GM15510 (cell line): Measurements from ENCODE around the gene PLEKHJ1.

Experiments used
- POLR2A ChIP-seq: IDR thresholded peaks from 3 replicates; pipeline ENCODE4 v1.6.1; 2011; ENCODE audit warnings: borderline replicate concordance; ENCODE audit not compliant: insufficient read length; ENCODE audit errors: extremely low read depth

The PLEKHJ1 gene

DNA sequence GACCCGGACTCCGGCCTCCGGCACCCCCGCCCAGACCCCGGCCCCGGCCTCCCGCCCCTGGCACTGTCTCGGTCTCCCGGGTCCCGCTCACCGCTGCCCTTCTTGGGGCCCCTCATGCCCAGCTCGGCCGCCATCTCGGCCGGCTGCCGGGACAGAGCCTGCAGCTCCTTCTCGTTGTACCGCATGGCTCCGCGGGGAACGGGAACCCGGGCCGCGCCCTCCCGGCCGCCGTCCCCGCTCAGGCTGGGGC is 140 bp downstream of the PLEKHJ1 start:
- TF ChIP-seq POLR2A: peak; percentile 80

DNA sequence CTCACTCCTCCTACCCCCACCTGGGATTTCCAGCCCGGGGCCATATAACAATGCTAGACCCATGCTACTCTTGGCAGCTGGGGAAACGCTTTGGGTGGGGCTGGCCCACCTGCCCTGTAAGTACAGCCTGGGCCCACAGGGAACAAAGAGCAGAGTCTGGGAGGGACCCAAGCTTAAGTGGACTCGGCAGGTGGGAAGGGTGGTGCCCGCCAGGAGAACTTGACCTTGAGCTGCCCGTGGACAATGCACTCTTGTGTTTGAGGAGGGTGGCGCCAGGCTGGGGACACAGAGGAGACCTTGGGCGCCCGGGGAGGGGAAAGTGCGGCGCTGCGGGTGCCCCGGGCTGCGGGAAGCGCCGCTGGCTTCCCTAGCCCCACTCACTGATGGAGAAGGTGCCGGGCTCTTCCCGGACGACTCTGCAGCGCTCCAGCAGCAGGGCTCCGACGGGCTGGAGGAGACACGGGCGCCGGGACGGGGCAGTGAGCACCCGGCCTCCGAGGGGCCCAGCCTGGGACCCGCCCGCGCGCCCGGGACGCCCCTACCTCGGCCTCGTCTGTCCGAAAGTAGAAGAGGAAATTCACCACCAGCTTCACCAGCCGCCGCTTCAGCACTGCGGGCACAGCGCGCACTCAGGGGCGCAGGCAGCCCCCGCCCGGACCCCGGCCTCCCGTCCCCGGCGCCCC is 607 bp downstream of the PLEKHJ1 start:
- TF ChIP-seq POLR2A: no peak

DNA sequence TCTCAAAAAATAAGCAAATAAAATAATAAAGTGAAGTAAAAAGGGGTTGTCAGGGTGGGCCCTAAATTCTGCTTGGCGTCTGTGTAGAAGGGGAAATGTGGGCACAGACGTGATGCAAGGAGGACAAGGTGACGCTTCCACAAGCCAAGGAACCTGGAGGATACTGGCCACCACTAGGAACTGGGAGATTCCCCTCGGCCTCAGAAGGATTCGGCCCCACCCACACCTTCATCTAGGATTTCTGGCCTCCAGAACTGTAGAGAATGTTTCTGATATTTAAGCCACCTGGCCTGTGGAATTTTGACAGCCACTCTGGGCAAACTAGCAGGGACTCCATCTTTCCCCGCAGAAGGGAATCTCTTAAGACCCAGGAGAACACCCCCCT is 1.1 kb downstream of the PLEKHJ1 start:
- no peak for TF ChIP-seq POLR2A

DNA sequence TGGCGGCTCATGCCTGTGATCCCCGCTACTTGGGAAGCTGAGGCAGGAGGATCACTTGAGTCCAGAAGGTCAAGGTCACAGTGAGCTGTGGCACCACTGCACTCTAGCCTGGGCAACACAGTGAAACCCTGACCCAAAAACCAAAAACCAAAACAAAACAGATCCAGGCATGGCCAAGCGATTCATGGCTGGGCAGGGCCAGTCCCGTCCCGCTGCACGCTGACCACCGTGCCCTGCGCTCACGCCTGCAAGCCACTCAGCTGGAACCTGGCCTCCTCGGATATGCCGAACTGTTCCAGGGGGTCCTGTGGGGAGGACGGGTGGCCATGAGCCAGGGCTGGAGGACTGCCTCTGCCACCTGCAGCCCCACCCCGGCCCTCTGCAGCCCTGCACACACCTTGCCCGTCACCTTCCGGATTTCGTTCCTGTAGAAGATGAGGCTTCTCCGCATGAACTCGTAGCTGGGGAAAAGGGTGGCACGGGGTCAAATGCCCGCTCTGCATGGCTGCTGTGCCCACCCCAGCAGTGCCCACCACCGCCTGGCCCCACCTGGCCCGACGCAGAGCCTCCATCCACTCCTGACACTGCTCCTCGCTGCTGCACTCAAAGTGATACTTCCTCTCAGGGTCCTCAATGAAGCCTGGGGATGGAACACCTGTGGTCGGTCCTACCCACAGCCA is 2.4 kb downstream of the PLEKHJ1 start:
- no peak for TF ChIP-seq POLR2A

DNA sequence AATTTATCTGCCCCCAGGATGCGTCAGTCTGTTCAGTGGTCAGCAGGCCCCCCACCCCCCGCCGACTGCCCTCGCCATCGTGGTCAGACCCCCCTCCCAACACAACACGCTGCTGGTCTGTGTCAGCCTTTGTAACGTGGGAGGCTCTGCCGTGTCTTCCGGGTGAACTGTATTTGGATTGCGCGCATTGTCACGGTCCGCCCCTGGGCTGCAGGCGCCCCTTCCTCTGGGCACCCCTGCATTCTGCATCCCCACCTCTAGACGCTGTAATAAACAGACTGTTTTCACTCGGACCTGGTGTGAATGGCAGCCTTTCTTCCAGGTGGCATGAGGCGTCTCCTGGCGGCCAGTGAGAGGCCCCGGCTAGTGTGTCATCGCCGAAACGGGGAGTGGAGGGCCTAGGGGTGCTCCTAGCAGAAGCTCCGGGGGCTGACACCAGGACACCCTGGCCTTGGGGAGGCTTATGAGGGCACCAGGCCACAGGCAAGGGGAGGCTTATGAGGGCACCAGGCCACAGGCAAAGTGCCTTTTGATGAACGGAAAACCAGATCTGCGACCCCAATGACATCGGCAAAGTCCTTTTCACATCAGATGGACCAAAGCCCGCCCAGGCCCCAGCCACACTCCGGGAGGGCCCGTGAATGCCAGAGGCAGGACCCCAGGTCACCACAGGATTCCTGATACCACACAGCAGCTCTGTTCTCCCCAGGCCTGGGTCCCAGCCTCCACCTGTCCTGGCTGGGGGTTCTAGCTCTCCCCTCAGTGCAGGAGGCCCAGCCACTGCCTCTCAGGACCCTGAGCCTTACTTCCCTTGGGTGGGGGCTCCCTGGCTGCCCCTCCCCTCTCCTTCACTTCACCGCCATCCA is 3.6 kb downstream of the PLEKHJ1 start:
- no peak for TF ChIP-seq POLR2A

DNA sequence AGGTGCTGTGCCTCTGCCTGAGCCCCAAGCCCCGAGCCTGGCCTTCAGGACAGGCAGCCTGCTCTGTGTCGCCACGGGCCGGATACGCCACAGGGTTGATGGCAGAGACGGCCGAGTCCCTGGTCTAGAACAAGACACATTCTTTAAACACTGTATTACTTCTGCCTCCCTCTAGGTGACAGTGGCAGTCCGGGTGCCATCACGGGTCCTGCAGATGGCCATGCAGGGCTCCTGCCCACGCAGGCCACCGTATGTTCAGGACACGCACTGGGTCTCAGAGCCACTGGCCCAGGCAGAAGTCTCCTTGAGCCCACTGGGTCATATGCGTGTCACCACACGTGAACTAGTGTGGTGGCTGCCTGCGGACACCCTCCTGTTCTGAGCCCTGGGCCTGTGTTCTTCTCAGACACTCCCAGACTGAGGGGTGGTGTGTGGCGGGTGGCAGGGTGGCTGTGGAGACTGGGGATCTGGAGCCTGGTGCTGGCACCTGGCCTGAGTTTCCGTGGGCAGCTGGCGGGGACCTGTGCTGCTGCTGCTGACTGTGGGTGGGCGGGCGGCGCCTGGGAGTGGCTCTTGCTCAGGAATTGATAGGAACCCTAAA is 4.4 kb downstream of the PLEKHJ1 start:
- peak; percentile 17 for TF ChIP-seq POLR2A

DNA sequence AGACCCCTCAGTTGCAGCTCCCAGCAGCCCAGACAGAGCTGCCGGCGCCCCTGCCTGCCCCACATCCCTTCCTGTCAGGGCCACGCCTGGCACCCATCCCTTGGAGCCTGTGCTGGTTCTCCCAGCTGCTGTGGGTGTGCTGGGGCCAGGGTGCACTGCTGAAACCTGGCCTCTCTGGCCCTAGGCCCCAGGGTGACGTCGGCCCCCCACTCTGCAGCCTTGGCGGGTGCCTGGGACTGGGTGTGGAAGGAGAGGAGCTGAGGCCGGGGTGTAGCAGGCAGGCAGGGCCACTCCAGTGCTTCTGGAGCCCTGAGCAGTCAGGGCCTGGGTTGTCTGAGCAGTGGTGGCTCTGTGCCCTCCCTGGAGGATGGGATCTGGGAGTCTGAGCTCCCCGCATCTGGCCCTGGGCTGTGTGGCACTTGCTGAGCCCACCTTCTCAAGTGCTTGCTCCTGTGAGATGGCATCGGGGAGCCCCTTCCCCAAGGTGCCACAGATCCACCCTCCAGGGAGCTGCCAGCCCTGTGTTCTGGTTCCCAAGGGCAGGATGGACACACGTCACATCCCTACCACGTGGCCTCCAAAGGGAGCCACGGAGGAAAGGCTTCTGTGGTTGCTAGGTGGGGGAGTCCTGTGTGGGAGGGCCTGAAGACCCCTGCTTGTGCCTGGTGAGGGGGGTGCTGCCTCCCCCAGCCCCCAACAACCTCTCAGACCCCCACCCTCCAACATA is 5.2 kb downstream of the PLEKHJ1 start:
- TF ChIP-seq POLR2A: no peak

DNA sequence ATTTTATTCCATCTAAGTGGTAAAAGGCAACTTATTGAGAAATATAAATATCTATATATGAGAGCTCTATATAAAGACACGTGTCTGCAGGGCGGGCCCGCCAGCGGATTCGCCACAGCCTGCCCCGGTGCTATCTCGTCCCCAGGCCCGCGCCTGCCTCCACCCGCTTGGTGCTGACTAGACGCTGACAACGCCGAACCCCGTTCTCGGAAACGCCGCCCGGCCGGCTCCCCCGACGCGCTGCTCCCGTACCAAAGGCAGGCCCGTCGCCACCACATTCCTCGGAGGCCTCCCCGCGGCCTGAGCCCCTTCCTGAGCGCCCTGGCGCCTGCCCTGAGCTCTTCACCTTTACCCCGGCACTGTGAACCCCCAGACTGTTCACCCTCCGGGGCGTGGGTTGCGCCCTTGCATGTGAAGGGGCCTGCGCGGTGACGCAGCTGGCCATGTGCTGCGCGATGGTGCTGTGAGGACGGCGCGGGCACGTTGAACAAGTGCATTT is 6.0 kb downstream of the PLEKHJ1 start:
- TF ChIP-seq POLR2A: no peak

DNA sequence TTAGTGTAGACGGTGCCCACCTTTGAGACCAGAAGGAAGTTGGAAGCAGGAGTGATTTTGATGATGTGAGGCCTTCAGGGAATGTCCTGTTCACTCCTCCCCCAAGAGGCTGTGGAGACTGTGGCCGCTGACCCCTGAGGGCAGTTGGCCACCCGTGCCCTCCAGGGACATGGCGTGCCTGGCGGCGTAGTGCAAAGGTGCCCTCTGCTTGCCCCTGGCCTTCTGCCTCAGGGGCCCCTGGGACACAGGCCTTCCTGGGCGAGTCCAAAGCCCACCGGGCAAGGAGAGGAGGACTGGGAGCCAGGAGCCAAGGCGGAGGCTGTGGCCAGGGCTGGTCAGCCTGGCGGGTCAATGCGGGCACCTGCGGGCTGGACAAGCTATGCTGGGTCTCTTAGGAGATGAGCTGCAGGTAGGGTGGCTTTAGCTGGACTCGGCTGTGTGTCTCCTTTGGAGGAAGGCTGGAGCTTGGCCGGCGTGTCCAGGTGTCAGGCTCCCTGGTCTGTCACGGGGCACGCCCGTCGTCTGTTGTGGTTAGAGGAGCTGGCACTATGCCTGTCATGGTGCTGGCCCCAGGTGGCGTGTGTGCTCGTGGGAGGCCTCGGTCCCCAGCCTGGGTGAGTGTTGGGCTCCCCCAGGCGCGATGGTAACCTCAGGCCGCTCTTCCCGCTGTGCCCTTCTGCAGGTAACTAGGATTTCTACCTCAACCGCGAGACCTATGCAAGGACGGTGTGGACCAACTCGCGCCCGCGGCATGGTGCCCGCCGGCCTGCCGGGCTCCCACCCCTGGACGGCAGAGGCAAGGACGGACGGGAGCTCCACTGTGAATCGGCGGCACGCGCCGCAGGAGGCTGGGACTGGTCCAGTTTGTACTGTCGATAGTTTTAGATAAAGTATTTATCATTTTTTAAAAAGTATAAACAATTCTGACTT is 6.8 kb downstream of the PLEKHJ1 start:
- no peak for TF ChIP-seq POLR2A

DNA sequence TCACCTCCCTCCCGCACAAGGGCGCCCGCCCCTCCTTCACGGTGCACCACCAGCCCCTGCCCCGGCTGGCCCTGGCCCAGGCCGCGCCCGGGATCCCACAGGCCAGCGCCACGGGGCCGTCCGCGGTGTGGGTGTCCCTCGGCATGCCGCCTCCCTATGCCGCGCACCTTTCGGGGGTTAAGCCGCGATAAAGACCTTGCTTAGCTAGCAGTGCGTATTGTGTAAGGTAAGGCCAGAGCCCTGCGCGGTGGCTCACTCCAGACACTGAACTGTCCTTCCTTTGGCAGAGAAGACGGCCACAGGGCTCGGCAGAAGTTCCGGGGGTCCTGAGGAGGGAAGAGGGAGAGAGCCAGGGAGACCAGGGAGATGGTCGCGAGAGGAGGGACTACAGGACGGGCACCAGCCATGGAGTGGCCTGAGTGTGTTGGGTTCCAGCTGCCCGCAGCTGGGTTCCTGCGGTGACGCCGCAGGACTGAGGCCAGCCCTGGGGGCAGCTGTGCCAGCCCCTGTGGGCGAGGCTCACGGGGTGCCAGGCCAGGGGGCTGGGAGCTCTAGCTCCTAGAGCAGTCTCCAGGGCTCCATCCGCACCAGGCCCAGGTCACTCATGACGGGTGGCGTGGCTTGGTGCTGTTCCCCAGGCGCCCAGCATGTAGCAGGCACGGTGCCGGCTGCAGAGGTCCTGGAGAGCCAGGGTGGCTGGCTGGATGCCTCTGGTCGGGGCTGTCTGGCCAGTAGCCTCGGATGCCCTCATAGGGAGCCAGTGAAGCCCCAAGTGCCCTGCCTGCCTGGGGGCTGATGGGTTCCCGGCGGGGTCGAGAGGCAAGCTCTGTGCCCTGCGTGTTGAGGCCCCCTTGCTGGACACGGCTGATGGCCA is 7.7 kb downstream of the PLEKHJ1 start:
- no peak for TF ChIP-seq POLR2A

DNA sequence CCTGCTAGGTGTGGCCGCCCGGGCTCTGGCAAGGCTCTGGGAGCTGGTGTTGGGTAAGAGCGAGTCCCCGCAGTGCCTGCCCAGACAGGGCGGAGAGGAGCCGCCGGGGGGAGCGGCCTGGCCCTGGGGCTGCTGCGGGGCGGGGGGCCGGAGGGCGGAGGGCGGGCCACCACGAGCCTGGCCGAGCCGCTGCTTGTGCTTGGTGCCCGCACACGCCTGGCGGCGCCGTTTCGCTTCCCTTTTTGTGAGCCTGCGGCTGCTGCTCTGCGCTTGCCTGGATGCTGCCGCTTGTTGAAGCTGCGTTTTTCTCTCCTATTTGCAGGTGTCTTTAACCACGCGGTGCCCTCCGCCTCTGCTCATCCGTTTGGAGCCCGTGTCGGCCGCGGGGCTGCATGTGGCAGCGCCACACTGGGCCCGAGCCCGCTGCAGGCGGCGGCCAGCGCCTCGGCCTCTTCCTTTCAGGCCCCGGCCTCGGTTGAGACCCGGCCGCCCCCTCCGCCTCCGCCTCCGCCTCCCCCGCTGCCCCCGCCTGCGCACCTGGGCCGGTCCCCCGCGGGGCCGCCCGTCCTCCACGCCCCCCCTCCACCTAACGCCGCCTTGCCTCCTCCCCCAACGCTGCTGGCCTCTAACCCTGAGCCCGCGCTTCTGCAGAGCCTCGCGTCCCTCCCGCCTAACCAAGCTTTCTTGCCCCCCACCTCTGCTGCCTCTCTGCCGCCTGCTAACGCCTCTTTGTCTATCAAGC is 8.5 kb downstream of the PLEKHJ1 start:
- no peak for TF ChIP-seq POLR2A

DNA sequence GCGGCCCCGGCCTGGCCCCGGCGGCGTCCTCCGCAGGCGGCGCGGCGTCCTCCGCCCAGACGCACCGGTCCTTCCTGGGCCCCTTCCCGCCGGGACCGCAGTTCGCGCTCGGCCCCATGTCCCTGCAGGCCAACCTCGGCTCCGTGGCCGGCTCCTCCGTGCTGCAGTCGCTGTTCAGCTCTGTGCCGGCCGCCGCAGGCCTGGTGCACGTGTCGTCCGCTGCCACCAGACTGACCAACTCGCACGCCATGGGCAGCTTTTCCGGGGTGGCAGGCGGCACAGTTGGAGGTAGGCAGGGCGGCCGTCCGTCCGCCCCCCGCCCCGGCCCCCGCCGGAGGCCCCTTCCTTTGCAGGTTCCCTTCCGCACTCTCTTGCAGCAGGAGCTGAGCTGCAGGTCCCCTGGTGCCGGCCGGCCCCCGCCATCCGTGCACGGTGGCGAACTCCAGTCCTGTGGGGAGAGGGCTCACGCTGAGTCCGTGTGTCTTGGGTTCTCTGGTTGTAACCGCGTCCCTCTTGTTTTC is 9.2 kb downstream of the PLEKHJ1 start:
- no peak for TF ChIP-seq POLR2A

DNA sequence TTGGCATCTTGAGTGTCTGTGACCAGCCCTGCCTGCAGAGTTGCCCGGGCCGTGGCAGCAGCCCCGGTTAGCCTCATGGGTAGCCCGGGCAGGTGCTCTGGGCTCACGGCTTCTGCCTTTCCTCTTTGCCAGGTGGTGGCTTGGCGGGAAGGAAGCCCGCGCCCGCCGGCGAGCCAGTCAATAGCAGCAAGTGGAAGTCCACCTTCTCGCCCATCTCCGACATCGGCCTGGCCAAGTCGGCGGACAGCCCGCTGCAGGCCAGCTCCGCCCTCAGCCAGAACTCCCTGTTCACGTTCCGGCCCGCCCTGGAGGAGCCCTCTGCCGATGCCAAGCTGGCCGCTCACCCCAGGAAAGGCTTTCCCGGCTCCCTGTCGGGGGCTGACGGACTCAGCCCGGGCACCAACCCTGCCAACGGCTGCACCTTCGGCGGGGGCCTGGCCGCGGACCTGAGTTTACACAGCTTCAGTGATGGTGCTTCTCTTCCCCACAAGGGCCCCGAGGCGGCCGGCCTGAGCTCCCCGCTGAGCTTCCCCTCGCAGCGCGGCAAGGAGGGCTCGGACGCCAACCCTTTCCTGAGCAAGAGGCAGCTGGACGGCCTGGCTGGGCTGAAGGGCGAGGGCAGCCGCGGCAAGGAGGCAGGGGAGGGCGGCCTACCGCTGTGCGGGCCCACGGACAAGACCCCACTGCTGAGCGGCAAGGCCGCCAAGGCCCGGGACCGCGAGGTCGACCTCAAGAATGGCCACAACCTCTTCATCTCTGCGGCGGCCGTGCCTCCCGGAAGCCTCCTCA is 9.9 kb downstream of the PLEKHJ1 start:
- peak; percentile 5 for TF ChIP-seq POLR2A
